ENCODE data around the gene RNF215.
A peak's percentile ranks its signal among the peaks of the same experiment; 100 is the strongest.
"Not testable (repeated sequence)": the region's sequence is repeated elsewhere in the genome, so short reads cannot be mapped to it uniquely, and the experiment has no call there.

RNF215 gene

DNA sequence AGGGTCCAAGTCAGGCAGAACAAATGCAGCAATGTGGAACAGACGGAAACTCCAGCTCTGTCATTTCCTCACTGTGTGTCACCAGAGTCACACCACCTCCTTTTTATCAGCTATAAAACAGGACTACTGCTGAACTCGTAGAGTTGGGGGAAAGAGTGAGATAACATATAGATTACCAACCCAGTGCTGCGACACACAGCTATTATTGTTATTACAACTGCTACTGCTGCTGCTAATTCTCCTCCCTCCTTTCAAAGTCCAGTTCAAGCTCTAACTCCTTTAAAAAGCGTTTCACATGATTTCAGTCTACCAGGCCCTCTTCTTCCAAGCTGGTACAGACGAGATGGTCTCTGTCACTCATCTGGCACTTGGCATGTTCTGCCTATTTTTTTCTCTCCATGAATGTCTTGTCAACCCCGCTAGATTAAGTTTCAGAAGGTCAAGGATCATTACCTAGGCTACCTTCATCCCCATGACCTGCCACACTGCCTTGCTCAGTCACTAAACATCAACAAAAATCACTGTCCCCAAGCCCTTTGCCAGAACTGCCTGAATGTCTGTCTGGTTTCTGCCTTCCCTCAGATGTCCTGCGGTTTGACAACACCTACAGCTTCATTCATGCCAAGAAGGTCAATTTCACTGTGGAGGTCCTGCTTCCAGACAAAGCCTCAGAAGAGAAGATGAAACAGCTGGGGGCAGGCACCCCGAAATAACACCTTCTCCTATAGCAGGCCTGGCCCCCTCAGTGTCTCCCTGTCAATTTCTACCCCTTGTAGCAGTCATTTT, 34.7 kb upstream of the RNF215 start:
- no peak for DNase-seq

DNA sequence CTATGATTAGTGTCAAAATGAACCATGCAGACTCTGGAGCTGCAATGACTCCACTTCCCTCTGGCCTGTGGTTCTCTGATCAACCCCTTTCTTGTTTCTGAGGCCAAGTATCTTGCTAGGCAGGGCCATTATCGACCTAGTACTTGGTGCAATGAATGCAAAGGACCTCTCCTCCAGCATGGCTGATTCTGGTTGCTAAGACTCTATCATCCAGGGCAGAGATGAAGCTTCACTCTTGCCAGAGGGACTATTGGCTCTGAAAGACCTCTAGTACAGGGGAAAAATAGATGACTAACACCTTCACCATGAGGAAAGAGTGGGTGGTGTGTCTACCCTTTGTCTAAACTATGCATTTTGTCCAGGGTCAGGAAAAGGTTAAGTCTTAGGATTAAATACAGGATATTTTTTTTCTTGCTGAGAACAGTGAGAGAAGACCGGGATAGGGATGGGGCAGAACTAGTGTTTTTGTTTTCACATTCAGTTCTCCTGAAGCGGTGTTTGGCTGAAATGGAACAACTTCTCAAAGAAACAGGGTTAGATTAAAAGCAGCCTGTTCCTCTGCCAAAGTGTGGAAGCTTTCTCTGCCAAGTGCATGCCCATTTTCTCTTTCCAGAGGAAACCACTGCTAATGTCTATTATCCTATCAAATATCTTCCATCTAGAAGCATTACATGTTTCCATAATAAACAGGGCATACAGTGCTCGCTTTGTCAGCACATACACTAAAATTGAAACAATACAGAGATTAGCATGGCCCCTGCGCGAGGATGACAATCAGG, 33.3 kb upstream of the RNF215 start:
- peak in 1 of 56 donors; percentile 14 for DNase-seq

DNA sequence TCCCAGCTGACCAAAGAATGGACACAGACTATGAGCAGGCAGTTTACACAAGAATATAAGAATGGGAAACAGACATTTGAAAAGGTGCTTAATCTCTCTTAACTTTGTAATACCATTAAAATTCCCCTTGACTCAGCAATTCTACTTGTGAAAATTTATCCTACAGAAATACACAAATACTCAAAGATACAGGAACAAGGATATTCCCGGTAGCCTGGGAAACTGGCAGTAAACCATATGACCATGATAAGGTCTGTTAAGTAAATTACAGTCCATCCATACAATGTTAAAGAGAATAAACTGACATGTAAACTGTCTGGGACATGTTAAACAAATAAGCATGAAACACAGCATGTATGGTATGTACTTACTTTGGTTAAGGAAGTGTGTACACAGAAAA, 29.6 kb upstream of the RNF215 start:
- DNase-seq: no peak

DNA sequence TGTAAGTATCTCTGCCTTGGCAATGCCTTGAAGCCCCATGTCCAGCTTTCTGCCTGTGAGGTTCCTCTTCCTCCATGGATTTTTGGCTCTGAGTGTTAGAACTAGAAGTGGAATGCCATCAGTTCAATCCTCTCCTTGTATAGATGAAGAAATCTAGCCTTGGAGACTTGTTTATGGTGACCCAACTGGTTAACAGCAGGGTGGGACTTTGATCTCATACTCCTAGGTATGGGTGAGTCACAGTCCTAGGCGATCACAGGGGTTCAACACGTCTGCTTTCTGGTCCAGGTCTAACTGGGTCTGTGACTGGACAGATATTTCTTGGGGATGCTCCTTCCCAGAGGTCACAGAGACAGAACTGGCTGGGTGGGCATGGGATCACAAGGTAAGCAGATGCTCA, 29.2 kb upstream of the RNF215 start:
- DNase-seq: no peak

DNA sequence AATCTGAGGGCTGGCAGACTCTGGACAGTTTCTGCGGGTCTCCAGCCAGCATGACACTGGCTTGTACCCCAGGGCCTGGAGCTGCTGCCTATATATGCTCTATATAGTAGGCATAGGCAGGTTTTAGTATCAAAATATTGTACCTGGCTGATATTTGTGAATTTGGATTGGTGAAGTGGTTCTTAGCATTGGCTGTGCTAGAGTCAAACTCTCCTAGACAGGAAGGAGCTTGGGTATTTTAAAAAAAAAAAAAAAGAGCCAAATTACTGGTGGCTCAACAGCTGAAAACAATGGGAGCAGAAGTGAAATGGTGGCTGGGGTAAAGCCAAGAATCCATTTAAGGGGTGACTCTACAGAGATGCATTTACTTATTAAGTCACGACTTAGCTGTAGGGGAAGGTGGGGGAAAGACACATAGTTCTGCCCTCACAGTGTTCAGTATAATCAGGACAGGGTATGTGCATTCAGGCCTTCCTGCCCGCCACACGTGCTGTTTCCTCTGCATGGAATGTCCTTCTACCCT, 27.4 kb upstream of the RNF215 start:
- DNase-seq: no peak

DNA sequence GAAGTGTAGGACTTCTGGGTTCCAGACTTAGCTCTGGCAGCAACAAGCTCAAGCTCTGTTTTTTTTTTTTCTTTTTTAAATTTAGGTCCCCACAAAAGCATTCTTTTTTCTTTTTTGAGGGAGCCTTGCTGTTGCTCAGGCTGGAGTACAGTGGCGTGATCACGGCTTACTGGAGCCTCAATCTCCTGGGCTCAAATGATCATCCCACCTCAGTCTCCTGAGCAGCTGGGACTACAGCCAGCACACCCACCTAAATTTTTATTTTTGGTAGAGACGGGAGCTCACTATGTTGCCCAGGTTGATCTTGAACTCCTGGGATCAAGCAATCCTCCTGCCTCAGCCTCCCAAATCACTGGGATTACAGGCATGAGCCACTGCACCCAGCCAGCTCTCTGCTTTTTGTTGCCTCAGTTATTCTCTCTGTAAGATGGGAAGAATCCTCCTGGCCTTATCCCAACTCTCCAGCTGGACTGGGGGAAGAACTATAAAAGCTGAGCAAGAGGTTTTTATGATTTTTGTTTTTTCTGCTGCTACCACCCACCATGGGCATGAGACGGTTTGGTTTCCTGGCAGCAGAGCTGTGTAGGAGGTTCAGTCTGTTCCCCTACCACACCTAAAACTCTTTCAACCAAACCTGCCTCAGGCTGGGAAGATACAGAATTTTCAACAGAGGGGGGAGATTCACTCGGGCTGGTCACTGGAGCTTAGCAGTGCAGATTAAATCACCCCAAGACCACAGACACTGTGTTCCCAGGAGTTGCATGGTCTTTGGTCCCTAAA, 26.7 kb upstream of the RNF215 start:
- DNase-seq: peak in 11 of 56 donors; percentile 15 to 54 (median 31)

DNA sequence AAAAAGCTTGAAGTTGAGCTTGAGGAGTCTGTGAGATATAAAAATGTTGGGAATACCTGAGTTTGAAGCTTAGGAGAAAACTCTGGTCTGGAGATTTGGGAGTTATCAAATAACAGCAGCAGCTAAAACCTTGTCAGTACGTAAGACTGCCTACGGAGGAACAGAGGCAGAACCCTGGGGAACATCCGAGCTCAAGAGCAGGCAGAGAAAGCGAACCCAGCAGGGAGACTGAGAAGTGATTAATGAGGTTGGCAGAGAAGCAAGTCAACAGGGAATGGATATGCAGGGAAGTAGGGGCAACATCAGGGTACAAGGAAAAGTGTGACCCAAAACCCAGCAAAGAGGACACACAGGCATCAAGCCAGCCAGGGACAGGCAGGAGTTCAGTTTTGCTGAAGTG, 25.8 kb upstream of the RNF215 start:
- no peak for DNase-seq

DNA sequence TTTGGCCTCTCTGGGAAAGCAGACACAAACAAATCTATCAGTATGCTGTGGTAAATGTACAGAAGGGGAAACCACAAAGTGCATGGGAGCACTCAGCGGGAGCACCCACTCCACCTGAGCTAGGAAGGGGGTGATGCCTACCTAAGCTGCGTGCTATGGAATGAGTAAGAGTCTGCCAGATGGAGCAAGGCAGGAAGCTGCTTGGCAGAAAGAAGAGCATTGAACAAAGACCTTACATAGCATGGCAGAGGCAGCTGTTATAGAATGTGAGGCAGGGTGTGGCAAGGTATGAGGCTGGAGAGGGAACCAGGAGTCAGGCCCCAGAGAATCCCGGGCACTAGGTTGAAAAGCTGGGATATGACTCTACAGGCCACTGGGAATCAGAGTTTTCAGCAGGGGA, 24.6 kb upstream of the RNF215 start:
- no peak for DNase-seq

DNA sequence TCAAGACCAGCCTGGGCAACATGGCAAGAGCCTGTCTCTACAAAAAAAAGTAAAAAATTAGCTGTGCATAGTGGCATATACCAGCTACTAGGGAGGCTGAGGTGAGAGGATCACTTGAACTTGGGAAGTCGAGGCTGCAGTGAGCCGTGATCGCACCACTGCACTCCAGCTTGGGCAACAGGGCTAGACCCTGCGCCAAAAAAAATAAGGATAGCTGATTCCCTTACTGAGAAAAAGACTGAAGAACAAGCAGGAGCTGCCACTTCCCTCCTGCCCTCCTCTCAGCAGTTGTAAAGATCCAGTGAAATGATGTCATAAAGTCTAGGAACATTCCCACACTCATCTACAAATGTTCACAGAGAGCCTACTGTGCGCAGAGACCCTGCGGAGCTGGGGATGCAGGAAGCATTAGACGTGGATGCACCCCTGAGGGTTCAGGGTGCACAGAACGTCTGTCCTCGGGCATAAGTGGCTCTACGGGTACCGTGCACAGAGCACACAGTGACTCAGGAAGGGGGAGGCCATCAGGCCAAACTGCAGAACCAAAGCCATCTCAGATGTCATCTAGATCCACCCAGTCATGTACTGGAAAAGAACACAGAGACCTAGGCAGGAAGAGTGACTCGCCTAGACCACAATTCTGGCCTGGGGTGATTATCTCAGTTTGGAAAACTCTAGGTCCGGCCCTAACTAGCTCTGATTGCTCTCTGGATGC, 21.3 kb upstream of the RNF215 start:
- no peak for DNase-seq

DNA sequence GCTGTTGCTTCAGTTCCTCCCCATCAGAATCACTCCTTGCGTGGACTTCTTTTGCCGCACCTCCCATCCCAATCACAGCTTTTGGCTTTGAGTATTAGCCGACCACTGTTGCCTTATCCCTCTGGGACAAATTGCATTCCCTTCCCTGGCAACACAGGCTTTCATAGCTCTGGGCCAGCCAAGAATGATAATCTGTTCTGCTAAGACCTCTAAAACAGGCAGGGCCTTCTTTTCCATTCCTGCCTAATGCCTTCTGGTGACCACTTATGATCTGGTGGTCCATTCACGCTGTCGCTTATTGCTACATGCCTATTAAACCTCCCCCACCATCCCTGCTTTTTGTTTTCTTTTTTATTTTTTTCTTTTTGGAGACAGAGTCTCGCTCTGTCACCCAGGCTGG, 19.2 kb upstream of the RNF215 start:
- no peak for DNase-seq

DNA sequence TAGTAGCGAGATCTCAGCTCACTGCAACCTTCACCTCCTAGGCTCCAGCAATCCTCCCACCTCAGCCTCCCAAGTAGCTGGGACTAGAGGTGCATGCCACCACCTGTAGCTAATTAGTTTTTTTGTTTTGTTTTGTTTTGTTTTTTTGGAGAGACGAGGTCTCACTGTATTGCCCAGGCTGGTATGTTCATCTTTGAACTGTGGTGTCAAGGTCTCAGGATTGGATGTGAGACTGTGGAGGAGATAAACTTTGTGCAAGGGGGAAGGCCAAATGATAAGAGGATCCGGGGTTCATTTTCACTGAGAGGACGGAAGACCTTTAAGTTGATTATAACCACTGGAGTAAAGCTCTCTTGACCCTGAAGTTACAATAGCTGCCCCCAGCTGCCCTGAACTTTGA, 18.5 kb upstream of the RNF215 start:
- no peak for DNase-seq

DNA sequence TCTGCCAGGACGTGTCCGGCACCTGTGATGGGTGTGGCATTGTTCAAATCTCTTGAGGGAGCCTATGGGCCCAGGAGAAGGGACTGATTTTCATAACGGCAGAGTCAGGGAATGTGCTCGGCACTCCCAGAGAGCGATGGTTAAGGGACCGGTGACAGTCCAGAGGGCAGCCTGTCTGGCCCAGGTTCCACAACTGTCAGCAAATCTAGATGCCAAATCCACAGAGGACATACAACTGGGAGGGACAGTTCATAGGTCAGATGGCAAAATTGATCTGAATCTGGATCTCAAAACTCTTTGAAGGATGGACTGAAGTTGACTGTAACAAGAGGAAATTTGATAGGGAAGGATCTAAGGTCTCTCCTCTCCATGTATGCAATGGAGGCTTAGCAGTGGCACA, 17.1 kb upstream of the RNF215 start:
- DNase-seq: no peak

DNA sequence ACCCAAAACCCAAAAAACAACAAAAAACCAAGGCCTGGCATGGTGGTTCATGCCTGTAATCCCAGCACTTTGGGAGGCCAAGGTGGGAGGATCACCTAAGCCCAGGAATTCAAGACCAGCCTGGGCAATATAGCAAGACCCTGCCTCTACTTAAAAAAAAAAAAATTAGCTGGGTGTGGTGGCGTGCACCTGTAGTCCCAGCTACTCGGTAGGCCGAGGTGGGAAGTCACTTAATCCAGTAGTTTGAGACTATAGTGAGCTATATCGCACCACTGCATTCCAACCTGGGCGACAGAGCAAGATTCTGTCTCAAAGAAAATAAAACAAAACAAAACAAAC, 15.5 kb upstream of the RNF215 start:
- DNase-seq: not testable (repeated sequence)

DNA sequence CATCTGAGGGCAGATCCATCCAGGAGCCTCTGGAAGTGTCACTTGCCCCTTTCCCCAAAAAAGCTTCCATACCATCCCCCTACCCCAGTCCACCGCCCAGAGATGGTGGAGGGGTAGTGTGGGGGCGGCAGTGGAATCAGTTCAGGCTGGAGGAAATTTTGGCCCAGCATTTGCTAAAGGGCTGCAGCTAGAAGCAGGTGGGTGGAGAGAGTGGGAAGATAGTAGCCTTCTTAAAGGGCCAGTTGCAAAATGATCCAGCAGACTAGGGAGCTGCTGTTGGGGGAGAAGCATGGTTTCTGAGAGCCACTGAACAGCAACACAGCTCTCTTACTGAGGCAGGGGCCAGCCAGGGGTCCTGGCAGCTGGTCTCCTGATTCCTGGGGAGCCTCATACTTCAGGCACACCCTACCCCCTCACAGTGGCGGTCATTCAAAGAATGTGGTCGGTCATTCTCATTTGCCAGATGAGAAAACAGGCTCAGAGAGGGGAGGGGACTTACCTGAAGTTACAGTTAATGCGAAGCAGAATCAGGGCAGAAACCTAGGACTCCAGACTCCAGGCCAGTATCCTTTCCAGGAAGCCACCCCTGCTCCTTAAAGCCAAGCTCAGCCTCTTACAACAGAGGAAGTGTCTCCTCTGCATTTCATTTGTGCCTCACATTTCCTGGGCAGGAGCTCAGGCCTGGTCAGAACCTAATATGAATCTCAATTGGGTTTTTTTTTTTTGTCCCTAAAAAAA, 15.0 kb upstream of the RNF215 start:
- peak in 8 of 56 donors; percentile 14 to 60 (median 30) for DNase-seq

DNA sequence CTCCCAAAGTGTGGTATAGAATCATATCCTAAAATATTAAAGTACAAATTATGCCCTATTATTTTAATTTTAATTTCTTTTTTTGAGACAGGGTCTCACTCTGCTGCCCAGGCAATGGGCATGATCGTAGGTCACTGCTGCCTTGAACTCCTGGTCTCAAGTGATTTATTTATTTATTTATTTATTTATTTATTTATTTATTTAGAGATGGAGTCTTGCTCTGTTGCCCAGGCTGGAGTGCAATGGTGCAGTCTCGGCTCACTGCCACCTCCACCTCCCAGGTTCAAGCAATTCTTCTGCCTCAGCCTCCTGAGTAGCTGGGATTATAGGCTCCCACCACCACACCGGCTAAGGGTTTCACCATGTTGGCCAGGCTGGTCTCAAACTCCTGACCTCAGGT, 13.8 kb upstream of the RNF215 start:
- not testable (repeated sequence) for DNase-seq

DNA sequence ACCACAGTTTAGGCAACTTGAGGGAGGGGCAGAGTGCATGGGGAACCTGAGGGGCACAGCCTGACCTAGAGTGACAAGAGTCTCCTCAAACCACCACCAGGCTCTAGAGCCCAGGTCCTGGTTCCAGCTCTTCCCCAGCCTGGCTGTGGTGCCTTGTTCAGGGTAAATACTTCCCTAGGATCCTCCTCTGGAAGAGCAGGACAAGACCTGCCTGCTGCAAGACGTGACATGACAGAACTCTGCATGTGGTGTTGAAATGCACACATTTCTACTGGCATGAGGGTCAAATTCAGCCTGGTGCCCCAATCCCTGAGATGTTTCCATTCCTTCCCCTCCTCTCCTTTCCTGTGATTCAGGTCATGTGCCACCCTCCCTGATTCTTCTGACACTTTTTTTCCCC, 12.9 kb upstream of the RNF215 start:
- DNase-seq: no peak

DNA sequence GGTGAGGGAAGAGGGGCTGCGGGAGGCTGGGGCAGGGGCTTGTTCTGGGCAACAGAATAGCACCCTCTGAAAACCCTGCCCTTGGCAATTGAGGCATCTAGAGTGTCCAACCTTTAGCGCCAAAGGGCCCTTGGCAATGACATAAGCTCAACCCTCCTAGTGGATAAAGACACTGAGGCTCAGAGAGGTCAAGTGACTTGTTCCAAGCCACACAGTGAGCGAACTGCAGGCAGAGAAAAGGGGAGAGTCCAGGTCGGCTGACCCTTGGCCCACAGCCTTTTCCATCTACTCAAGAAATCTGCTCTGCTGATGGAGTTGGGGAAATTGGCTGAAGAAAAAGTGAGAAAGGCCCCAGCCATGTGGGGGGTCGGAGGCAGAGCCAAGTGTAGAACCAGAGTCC, 12.5 kb upstream of the RNF215 start:
- no peak for DNase-seq

DNA sequence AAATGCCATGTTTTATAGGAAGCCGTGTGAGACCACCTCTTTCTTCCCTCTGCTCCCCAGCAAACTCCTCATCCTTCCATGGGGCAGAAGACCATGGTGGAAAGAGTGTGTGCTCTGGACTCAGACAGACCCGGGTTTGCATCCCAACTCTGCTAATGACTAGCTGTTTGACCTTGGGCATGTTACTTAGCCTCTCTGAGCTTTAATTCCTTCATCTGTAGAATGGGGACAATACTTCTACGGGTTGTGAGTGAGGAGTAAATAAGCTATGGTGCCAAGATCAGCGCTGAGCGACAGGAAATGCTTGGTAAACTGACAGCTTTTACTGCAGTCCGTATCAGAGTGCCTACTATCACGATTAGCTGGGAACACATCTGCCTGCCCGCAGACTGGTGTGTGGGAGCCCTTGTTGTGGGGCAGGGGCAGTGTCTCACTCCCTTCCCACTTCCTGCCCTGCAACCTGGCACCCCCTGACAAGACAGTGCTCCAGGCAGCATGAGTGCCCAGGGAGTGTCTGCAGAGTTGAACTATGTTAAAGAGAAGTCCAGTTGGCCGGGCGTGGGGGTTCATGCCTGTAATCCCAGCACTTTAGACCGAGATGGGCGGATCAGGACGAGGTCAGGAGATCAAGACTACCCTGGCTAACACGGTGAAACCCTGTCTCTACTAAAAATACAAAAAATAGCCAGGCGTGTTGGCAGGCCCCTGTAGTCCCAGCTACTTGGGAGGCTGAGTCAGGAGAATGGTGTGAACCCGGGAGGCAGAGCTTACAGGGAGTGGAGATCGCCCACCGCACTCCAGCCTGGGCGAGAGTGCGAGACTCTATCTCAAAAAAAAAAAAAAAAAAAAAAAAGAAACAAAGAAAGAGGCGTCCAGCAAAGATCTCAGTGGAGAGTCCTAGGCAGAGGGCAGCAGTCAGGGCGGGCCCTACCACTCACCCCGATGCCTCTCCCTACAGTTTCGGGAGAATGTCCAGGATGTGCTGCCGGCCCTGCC, 11.8 kb upstream of the RNF215 start:
- peak in 1 of 56 donors; percentile 23 for DNase-seq
